SU-DHL-6 (cell line): ENCODE results near the gene ZNF862.

Source experiments
- H2AFZ ChIP-seq: fragments of 200-600 bp; sonication (generic); 2 replicates; pipeline ENCODE4 v1.6.1; 2014; ENCODE audit warnings: low read depth, mild to moderate bottlenecking, moderate library complexity, mixed read lengths, antibody characterized with exemption, low read length; ENCODE audit not compliant: severe bottlenecking
- H3F3A ChIP-seq: fragments of 200-600 bp; shearing (Covaris generic); 2 replicates; pipeline ENCODE4 v1.6.0; 2016; ENCODE audit warnings: antibody characterized with exemption, mild to moderate bottlenecking; ENCODE audit not compliant: insufficient read depth
- H3K27ac ChIP-seq: fragments of 200-600 bp; sonication (generic); 2 replicates; pipeline ENCODE4 v1.5.1; 2016; ENCODE audit warnings: low read depth, mild to moderate bottlenecking, low read length, moderate library complexity, mixed read lengths
- H3K27me3 ChIP-seq: fragments of 200-600 bp; sonication (generic), shearing (Covaris generic); 2 replicates; pipeline ENCODE4 v1.6.0; 2014; ENCODE audit warnings: mild to moderate bottlenecking, low read length
- H3K36me3 ChIP-seq: fragments of 200-600 bp; sonication (generic); 2 replicates; pipeline ENCODE4 v1.6.1; 2014; ENCODE audit warnings: mild to moderate bottlenecking, low read length, mixed read lengths
- H3K4me2 ChIP-seq: fragments of 300-600, 200-600 bp; shearing (Covaris generic), sonication (generic); 2 replicates; pipeline ENCODE4 v1.6.0; 2014; ENCODE audit warnings: low read length, low read depth, mild to moderate bottlenecking; ENCODE audit not compliant: poor library complexity, severe bottlenecking
- H3K4me3 ChIP-seq: fragments of 200-600 bp; sonication (generic); 2 replicates; pipeline ENCODE4 v1.5.1; 2014; ENCODE audit warnings: antibody characterized with exemption, low read length, mild to moderate bottlenecking, mixed read lengths; ENCODE audit not compliant: insufficient read depth, poor library complexity, severe bottlenecking
- H3K79me2 ChIP-seq: fragments of 200-600 bp; sonication (generic); 2 replicates; pipeline ENCODE4 v1.6.1; 2014; ENCODE audit warnings: mild to moderate bottlenecking, low read length, moderate library complexity; ENCODE audit not compliant: insufficient read depth
- H3K9ac ChIP-seq: fragments of 200-600 bp; sonication (generic); 2 replicates; pipeline ENCODE4 v1.7.0; 2014; ENCODE audit warnings: mild to moderate bottlenecking, low read length
- H3K9me2 ChIP-seq: fragments of 200-600 bp; sonication (generic); replicated peaks from 2 replicates; pipeline ENCODE4 v1.6.1; 2014; ENCODE audit warnings: low read length; ENCODE audit not compliant: insufficient read depth
- H3K9me3 ChIP-seq: fragments of 200-600 bp; sonication (generic); 2 replicates; pipeline ENCODE4 v1.6.1; 2014; ENCODE audit warnings: low read length, mixed read lengths; ENCODE audit not compliant: insufficient read depth
- H4K20me1 ChIP-seq: fragments of 200-600 bp; sonication (generic); 2 replicates; pipeline ENCODE4 v1.6.1; 2014; ENCODE audit warnings: low read depth, mild to moderate bottlenecking, antibody characterized with exemption, low read length, moderate library complexity, mixed read lengths
- CTCF ChIP-seq: fragments of 200-600 bp; sonication (generic); IDR thresholded peaks from one replicate; pipeline ENCODE4 v1.5.1; 2017; ENCODE audit warnings: antibody characterized with exemption, mild to moderate bottlenecking, low read length, moderate library complexity; ENCODE audit not compliant: insufficient read depth, poor library complexity, severe bottlenecking
- EZH2phosphoT487 ChIP-seq: fragments of 200-600 bp; sonication (generic), shearing (Covaris generic); conservative IDR thresholded peaks from 2 replicates; pipeline ENCODE4 v1.6.1; 2018; ENCODE audit warnings: mild to moderate bottlenecking, antibody characterized with exemption, low read length, moderate library complexity, mixed read lengths

Gene ZNF862

GRCh38 chr7:149856583-149856982 lies 18.4 kb downstream of the ZNF862 start:
- H3F3A ChIP-seq = no peaks in the 10 kb centered on the region
- H3K4me3 ChIP-seq = no peak overlapping the region
- H3K27ac ChIP-seq = no peak overlapping the region
- no peaks in the 10 kb centered on the region for H3K27me3 ChIP-seq
- H3K79me2 ChIP-seq = no peaks in the 10 kb centered on the region
- no peak overlapping the region for H3K9ac ChIP-seq
- no peak overlapping the region for H2AFZ ChIP-seq
- no peaks in the 10 kb centered on the region for H3K36me3 ChIP-seq
- no peak for TF ChIP-seq CTCF
- no peak for TF ChIP-seq EZH2phosphoT487
- H3K9me3 ChIP-seq = no peaks in the 10 kb centered on the region
- no peak overlapping the region for H3K4me2 ChIP-seq
- H4K20me1 ChIP-seq = no peaks in the 10 kb centered on the region
- no peaks in the 10 kb centered on the region for H3K9me2 ChIP-seq

- Histone ChIP-seq H4K20me1 (no peaks in the 10 kb centered on the region), H3K27ac (no peak overlapping the region), H3K9ac (no peak overlapping the region), H3K27me3 (no peaks in the 10 kb centered on the region), H3K9me2 (no peaks in the 10 kb centered on the region), H2AFZ (no peak overlapping the region), H3F3A (no peaks in the 10 kb centered on the region), H3K9me3 (no peaks in the 10 kb centered on the region), H3K36me3 (no peaks in the 10 kb centered on the region), H3K4me3 (no peak overlapping the region), H3K4me2 (no peak overlapping the region), H3K79me2 (no peaks in the 10 kb centered on the region)
- TF ChIP-seq CTCF (no peak), EZH2phosphoT487 (no peak)
Measured at GRCh38 chr7:149859369-149859768, 21.2 kb downstream of the ZNF862 start.

- TF ChIP-seq EZH2phosphoT487 (no peak), CTCF (no peak)
Measured at GRCh38 chr7:149859876-149860275, 21.7 kb downstream of the ZNF862 start.

More at GRCh38 chr7:149859876-149860275, 21.7 kb downstream of the ZNF862 start:
- Histone ChIP-seq H4K20me1 (no peaks in the 10 kb centered on the region), H3K36me3 (no peaks in the 10 kb centered on the region), H3K9ac (no peak overlapping the region), H3K9me2 (no peaks in the 10 kb centered on the region), H3K27ac (no peak overlapping the region), H3K9me3 (no peaks in the 10 kb centered on the region), H3K4me2 (no peak overlapping the region), H3K79me2 (no peaks in the 10 kb centered on the region), H3K4me3 (no peak overlapping the region), H2AFZ (no peak overlapping the region), H3K27me3 (no peaks in the 10 kb centered on the region), H3F3A (no peaks in the 10 kb centered on the region)
